Activated B cell treated with CpG ODN at 0.5 μM for 24 hours (primary cell): Measurements from ENCODE around the gene AK3. TPM values are rescaled to one million over a fixed set of nuclear protein-coding genes. Genes with fewer than 3 reads are reported as not detected.
"Not testable (repeated sequence)": the region's sequence is repeated elsewhere in the genome, so short reads cannot be mapped to it uniquely, and the experiment has no call there.

Source experiments
- ATAC-seq: fragments of 200-7000 bp; cut with Tn5 transposase; one replicate; pipeline ENCODE4 v1.10.0; 2021; ENCODE audit warnings: low read depth, mild to moderate bottlenecking, moderate library complexity
- CTCF ChIA-PET: fragments of 350-600 bp; sonication (Branson Sonifier 250); formaldehyde crosslinking; loops from one replicate; lab custom pipeline; 2021; ENCODE audit warnings: antibody characterized with exemption; lab: Charles Lee
- POLR2A ChIA-PET: fragments of 350-600 bp; sonication (Branson Sonifier 250); formaldehyde crosslinking; loops from one replicate; lab custom pipeline; 2021; ENCODE audit warnings: antibody characterized with exemption; lab: Charles Lee
- DNase-seq: peaks from one replicate; pipeline ENCODE4 v3.0.0; 2022
- H3K27ac Mint-ChIP-seq: one replicate; pipeline ENCODE4 v1.8.0; 2020; ENCODE audit warnings: mixed read lengths
- H3K27me3 Mint-ChIP-seq: one replicate; pipeline ENCODE4 v1.8.0; 2021; ENCODE audit warnings: mixed read lengths
- H3K36me3 Mint-ChIP-seq: one replicate; pipeline ENCODE4 v1.8.0; 2021; ENCODE audit warnings: low read depth, mixed read lengths
- H3K4me1 Mint-ChIP-seq: one replicate; pipeline ENCODE4 v1.8.0; 2021; ENCODE audit warnings: mixed read lengths
- H3K4me3 Mint-ChIP-seq: one replicate; pipeline ENCODE4 v1.8.0; 2020; ENCODE audit warnings: mild to moderate bottlenecking, mixed read lengths
- H3K9me3 Mint-ChIP-seq: one replicate; pipeline ENCODE4 v1.8.0; 2020; ENCODE audit warnings: mixed read lengths
- intact Hi-C: fragments of 100-400 bp; cut with micrococcal nuclease; formaldehyde crosslinking; loops from one replicate; pipeline ENCODE4 v1.15.1; 2024
- total RNA-seq: library from RNA; stranded (reverse); gene quantifications from 2 replicates; pipeline ENCODE4 v1.2.3, GENCODE V29; 2022
- TF ChIP-seq, protein P1 (sequence below): fragments of 200-600 bp; IDR thresholded peaks from one replicate; pipeline ENCODE4 v1.8.0; 2022; ENCODE audit warnings: antibody characterized with exemption, mild to moderate bottlenecking

The AK3 gene
- total RNA-seq, 1 donor from 2014 or later = 16.9 TPM

DNA sequence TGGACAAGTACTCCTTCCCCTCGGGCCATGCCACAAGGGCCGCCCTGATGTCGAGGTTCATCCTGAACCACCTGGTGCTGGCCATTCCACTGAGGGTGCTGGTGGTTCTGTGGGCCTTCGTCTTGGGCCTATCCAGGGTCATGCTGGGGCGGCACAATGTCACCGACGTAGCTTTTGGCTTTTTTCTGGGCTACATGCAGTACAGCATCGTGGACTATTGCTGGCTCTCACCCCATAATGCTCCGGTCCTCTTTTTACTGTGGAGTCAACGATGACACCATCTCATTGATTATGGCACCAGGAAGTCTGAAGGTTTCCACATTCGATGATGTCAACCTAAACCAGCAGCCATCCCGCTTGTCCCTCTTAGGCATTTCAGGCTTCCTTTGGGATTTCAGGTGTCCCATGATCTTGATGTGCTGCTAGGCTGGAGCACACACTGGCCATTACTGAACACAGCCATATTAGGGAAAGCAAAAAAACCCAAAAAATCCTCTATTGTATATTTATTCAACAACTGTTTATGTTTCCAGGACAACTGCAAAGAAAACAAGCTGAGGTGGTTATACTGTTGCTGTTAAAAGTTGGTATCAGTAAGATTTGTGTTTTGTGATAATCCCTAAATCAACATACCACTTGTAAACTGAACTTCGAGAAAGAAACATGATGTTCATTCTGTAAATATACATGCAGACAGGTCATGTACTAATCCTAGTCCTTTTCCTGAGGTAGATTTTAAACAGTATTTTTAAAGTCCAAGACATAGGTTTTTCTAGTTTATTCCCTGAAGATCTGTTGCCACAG is 77.8 kb downstream of the AK3 start:
- CTCF ChIA-PET = no interaction called here
- H3K9me3 Mint-ChIP-seq = no peaks in the 10 kb centered on the region
- H3K36me3 Mint-ChIP-seq = peaks cover 4% of the 10 kb centered on the region
- ATAC-seq = no peak
- H3K27me3 Mint-ChIP-seq = peaks cover 9% of the 10 kb centered on the region
- intact Hi-C loops = loop anchor here (1.0 to 10.0 kb wide), 4 partner anchors 16 to 324 kb away; partner anchors contain the start of genes AK3, CDC37L1 and JAK2
- H3K27ac Mint-ChIP-seq = peak overlapping the region; percentile 66
- DNase-seq = no peak
- peak overlapping the region; percentile 92 for H3K4me3 Mint-ChIP-seq
- peaks cover 49% of the 10 kb centered on the region for H3K4me1 Mint-ChIP-seq
- POLR2A ChIA-PET = interaction anchor here (0.6 to 3.2 kb wide), 3 partner anchors 11 to 79 kb away, joined by 3 to 21 read pairs (median 5); partner anchors contain the start of gene CDC37L1
- TF ChIP-seq, protein P1, sequence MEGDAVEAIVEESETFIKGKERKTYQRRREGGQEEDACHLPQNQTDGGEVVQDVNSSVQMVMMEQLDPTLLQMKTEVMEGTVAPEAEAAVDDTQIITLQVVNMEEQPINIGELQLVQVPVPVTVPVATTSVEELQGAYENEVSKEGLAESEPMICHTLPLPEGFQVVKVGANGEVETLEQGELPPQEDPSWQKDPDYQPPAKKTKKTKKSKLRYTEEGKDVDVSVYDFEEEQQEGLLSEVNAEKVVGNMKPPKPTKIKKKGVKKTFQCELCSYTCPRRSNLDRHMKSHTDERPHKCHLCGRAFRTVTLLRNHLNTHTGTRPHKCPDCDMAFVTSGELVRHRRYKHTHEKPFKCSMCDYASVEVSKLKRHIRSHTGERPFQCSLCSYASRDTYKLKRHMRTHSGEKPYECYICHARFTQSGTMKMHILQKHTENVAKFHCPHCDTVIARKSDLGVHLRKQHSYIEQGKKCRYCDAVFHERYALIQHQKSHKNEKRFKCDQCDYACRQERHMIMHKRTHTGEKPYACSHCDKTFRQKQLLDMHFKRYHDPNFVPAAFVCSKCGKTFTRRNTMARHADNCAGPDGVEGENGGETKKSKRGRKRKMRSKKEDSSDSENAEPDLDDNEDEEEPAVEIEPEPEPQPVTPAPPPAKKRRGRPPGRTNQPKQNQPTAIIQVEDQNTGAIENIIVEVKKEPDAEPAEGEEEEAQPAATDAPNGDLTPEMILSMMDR = no peak

DNA sequence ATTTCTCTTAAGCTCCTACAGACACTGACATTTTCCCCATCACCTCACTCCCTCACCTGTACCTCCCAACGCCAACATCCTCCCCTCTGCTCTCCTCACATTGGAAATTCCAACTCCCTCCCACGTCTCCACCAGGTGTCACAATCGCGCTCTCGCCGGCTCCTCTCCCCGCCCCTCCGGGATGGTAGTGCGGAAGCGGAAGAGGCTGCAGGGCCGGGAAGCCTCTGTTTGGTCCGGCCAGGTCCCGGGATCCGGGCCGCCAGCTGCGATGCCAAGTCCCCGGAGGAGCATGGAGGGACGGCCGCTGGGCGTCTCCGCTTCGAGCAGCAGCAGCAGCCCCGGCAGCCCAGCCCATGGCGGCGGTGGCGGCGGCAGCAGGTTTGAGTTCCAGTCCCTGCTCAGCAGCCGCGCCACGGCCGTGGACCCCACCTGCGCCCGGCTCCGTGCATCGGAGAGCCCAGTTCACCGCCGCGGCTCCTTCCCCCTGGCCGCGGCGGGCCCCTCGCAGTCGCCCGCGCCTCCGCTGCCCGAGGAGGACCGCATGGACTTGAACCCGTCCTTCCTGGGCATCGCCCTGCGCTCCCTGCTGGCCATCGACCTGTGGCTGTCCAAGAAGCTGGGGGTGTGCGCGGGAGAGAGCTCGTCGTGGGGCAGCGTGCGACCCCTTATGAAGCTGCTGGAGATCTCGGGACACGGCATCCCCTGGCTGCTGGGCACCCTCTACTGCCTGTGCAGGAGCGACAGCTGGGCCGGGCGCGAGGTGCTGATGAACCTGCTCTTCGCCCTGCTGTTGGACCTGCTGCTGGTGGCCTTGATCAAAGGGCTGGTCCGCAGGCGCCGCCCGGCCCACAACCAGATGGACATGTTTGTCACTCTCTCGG is 78.7 kb downstream of the AK3 start, which contains the start of gene PLPP6:
Gene PLPP6, plus strand, starts transcription at position 187 of the 881 bp plus-strand sequence. Its CDS starts 82 bp downstream, at position 269.
- ATAC-seq = peak; percentile 87
- CTCF ChIA-PET = no interaction called here
- intact Hi-C loops = loop anchor here (1.0 to 10.0 kb wide), 4 partner anchors 17 to 325 kb away; partner anchors contain the start of genes AK3, CDC37L1 and JAK2

DNA sequence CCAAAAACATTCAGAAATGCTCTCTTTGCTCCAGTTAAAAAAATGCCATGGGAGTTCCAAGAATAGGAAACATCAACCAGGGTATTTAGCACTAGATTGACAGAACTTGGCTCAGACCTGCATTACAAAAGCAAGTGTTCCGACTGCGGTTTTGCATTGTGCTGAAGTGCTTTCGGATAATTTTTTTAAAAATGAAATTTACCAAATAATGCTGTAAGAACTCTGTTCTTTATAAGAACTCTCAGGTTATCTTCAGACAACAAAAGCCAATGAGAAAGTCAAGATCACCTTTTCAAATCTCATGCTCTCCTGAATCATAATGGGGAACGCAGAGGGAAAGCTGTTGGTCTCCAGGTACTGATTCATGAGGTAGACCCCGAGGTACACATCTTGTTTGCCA is 79.4 kb downstream of the AK3 start:
- ChIA-PET CTCF (interaction anchor here (1.1 kb wide), 1 partner anchor 18 kb away, joined by 3 read pairs; the partner anchor contains the start of gene CDC37L1), POLR2A (interaction anchor here (0.8 to 3.2 kb wide), 2 partner anchors 18 to 79 kb away, joined by 3 to 21 read pairs; partner anchors contain the start of genes AK3 and CDC37L1)
- Mint-ChIP-seq H3K4me1 (peaks cover 46% of the 10 kb centered on the region), H3K27ac (peak overlapping the region; percentile 80), H3K27me3 (peaks cover 8% of the 10 kb centered on the region), H3K36me3 (peaks cover 4% of the 10 kb centered on the region), H3K4me3 (peak overlapping the region; percentile 92), H3K9me3 (no peaks in the 10 kb centered on the region)
- intact Hi-C loops = loop anchor here (1.0 to 10.0 kb wide), 4 partner anchors 18 to 326 kb away; partner anchors contain the start of genes AK3, CDC37L1 and JAK2
- no peak for DNase-seq
- ATAC-seq = no peak
- TF ChIP-seq, protein P1 = no peak

More for the DNA sequence above, 78.7 kb downstream of the AK3 start, which contains the start of gene PLPP6:
- H3K36me3 Mint-ChIP-seq = peaks cover 4% of the 10 kb centered on the region
- no peaks in the 10 kb centered on the region for H3K9me3 Mint-ChIP-seq
- H3K4me1 Mint-ChIP-seq = peaks cover 47% of the 10 kb centered on the region
- H3K4me3 Mint-ChIP-seq = peak within 1 kb of the TSS; percentile 92
- peaks cover 8% of the 10 kb centered on the region for H3K27me3 Mint-ChIP-seq
- TF ChIP-seq, protein P1 = no peak
- peak; percentile 66 for DNase-seq
- POLR2A ChIA-PET = interaction anchor here (0.6 to 3.2 kb wide), 3 partner anchors 17 to 80 kb away, joined by 3 to 21 read pairs (median 5); partner anchors contain the start of genes AK3 and CDC37L1
- H3K27ac Mint-ChIP-seq = peak within 1 kb of the TSS; percentile 80

DNA sequence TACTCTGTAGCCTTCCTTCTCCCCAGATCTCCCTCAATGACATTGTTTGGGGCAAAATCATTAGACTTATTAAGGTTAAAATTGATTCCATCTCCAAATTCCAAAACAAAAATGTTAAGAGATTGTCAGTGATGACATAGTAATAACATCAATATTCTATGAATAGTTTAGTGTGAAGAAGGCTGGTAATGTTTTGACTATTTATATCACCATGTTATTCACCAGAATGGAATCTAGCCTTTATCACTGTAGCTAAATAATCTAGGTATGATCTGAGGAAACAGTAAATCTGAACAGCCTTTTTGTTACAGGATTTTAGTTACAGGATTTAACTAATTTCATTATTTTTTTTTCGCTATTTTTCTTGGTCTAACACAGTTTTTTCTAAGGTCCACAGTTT is 79.8 kb downstream of the AK3 start:
- H3K27me3 Mint-ChIP-seq = peaks cover 8% of the 10 kb centered on the region
- intact Hi-C loops = loop anchor here (5.0 to 10.0 kb wide), 2 partner anchors 196 to 326 kb away; partner anchors contain the start of gene JAK2
- no peak for ATAC-seq
- ChIA-PET CTCF (interaction anchor here (0.6 to 1.1 kb wide), 2 partner anchors 18 to 101 kb away, joined by 3 read pairs; partner anchors contain the start of gene CDC37L1), POLR2A (interaction anchor here (0.8 kb wide), 1 partner anchor 80 kb away, joined by 3 read pairs; the partner anchor contains the start of gene AK3)
- peaks cover 4% of the 10 kb centered on the region for H3K36me3 Mint-ChIP-seq
- no peak for DNase-seq
- no peaks in the 10 kb centered on the region for H3K9me3 Mint-ChIP-seq
- TF ChIP-seq, protein P1 = no peak
- no peak overlapping the region for H3K27ac Mint-ChIP-seq
- peaks cover 42% of the 10 kb centered on the region for H3K4me1 Mint-ChIP-seq
- peak overlapping the region; percentile 92 for H3K4me3 Mint-ChIP-seq

DNA sequence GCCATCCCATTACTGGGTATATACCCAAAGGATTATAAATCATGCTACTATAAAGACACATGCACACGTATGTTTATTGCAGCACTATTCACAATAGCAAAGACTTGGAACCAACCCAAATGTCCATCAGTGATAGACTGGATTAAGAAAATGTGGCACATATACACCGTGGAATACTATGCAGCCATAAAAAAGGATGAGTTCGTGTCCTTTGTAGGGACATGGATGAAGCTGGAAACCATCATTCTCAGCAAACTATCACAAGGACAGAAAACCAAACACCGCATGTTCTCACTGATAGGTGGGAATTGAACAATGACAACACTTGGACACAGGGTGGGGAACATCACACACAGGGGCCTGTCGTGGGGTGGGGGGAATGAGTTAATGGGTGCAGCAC is 80.3 kb downstream of the AK3 start:
- H3K36me3 Mint-ChIP-seq, H3K9me3 Mint-ChIP-seq, POLR2A ChIA-PET, DNase-seq, H3K27me3 Mint-ChIP-seq, ATAC-seq, H3K27ac Mint-ChIP-seq: not testable (repeated sequence)
- Mint-ChIP-seq H3K4me3 (peak overlapping the region; percentile 28), H3K4me1 (peaks cover 37% of the 10 kb centered on the region)
- CTCF ChIA-PET = interaction anchor here (0.6 to 1.1 kb wide), 2 partner anchors 19 to 102 kb away, joined by 3 read pairs; partner anchors contain the start of gene CDC37L1
- intact Hi-C loops = loop anchor here (5.0 to 10.0 kb wide), 2 partner anchors 196 to 327 kb away; partner anchors contain the start of gene JAK2
